NCI-H1694 (cell line): ENCODE measurements around the gene FBXL15.

ENCODE experiments used
- DNase-seq: peaks from one replicate; lab custom pipeline; 2025; lab: John Stamatoyannopoulos, UW

The FBXL15 gene

DNA sequence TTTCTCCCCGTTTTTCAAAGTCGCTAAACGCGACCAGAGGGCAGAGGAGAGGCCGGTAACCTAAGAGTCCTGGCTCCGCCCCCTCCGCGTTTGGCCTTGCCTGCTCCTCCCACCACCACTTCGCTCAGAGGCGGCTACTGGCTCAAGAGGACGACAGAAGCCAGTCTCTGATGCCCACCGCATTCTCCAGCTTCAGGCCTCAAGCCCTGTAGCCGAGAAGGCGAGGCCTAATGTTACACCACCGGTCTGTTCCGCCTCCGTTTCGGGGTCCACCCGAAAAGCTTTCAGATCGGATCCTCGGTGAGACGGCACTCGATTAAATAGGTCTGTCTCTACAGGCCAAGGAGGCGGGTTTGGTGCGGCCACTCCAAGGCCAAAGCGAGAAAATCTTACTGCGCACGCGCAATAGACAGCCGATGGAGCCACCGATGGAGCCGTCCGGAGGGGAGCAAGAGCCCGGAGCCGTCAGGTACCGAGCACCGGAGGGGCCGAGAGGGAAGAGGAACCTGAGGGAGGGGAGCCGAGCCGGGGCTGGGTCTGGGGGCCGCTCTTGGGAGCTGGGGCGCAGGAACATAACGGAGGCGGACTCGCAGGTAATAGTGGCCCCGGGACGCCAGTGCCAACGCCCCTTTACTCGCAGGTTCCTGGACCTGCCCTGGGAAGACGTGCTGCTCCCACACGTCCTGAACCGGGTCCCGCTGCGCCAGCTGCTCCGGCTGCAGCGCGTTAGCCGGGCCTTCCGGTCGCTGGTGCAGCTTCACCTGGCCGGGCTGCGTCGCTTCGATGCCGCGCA is at the start of gene FBXL15:
TSS of gene FBXL15 (plus strand) at position 123 of the 793 bp plus-strand sequence. CDS start at position 417, 294 bp downstream.
- DNase-seq = peak; percentile 92

- no peak for DNase-seq
Observed at GRCh38 chr10:102371295-102371694, 49.3 kb upstream of the FBXL15 start.

DNA sequence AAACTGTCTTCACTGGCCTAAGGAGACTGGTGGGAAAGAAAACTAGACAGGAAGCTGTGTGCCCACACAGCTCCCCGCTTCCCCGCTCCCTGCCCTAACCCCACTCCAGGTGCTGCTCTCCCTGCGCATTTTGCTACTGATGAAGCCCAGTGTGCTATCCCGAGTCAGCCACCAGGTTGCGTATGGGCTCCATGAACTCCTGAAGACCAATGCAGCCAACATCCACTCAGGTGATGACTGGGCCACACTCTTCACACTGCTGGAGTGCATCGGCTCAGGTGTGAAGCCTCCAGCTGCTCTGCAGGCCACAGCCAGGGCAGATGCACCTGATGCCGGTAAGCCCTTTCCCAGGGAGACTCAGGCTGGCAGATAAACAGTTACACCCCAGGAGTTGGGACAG is 45.4 kb upstream of the FBXL15 start:
- DNase-seq = no peak

DNA sequence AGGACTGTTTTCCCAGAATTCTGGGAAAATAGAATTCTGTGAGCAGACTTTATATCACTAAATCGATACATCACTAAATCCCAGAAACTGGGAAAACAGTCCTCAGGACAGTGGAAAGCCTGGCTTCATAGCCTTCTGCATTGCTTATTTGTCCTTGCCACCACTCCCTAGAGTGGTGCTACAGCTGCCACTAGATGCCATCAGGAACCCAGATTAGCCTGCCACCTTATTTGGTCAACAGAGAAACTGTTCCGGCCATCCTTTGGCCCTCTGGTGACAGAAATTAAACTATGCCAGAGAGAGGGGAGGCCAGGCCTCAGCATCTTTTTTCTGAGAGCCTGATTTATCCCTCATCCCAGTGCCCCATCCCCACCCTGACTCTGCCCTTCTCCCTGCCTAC is 44.8 kb upstream of the FBXL15 start:
- no peak for DNase-seq

DNA sequence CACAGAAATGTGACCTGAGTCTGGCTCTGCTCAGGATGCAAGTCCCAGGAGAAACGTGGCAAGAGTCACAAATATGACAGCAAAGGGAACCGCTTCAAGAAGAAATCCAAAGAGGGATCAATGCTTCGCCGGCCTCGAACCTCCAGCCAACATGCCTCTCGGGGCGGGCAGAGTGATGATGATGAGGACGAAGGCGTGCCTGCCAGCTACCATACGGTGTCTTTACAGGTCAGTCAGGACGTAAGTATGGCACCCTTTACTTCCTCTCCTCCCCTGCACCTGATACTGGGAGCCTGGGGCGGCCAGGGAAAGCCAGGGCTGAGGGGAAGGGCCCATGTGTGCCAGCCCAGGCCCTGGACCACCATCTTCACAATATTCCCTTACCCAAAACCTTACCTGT is 43.7 kb upstream of the FBXL15 start:
- DNase-seq = no peak

DNA sequence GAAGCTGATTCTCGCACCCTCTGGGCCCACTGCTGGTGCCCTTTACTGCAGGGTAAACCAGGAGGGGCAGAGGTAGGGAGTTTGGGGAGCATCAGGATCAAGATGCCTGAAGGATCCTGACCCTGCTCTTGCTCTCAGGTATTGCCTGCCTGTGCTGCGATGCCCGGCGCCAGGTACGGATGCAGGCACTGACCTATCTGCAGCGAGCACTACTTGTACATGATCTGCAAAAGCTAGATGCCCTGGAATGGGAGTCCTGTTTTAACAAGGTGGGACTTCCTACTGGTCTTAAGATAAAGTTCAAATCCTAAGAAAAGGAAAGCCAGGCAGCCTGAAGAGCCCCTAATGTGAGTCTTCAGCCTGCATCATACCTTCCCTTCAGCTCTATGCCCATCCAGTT is 41.3 kb upstream of the FBXL15 start:
- no peak for DNase-seq

- no peak for DNase-seq
Observed at GRCh38 chr10:102381983-102382382, 38.7 kb upstream of the FBXL15 start.

- no peak for DNase-seq
Observed at GRCh38 chr10:102382871-102383270, 37.8 kb upstream of the FBXL15 start.

GRCh38 chr10:102384053-102384452 is 36.6 kb upstream of the FBXL15 start:
- DNase-seq = no peak

GRCh38 chr10:102384606-102385429 is 35.8 kb upstream of the FBXL15 start:
- no peak for DNase-seq

- no peak for DNase-seq
Observed at GRCh38 chr10:102389894-102390293, 30.7 kb upstream of the FBXL15 start.

DNA sequence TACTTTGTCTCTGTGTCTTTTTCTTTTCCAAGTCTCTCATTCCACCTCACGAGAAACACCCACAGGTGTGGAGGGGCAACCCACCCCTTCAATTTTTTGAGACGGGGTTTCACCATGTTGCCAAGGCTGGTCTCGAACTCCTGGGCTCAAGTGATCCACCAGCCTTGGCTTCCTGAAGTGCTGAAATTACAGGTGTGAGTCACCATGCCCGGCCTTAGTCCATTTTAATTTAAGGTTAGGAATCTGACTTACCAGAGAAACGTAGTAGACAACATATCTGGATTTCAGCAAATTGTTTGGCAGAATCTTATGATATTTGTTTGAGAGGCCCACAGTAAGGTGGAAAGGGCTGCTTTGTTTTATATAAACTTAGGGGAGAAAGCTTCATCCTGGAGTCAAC is 28.3 kb upstream of the FBXL15 start:
- DNase-seq = no peak

- no peak for DNase-seq
Observed at GRCh38 chr10:102393411-102394078, 27.1 kb upstream of the FBXL15 start.

GRCh38 chr10:102394079-102394800 is 26.4 kb upstream of the FBXL15 start:
- no peak for DNase-seq

DNA sequence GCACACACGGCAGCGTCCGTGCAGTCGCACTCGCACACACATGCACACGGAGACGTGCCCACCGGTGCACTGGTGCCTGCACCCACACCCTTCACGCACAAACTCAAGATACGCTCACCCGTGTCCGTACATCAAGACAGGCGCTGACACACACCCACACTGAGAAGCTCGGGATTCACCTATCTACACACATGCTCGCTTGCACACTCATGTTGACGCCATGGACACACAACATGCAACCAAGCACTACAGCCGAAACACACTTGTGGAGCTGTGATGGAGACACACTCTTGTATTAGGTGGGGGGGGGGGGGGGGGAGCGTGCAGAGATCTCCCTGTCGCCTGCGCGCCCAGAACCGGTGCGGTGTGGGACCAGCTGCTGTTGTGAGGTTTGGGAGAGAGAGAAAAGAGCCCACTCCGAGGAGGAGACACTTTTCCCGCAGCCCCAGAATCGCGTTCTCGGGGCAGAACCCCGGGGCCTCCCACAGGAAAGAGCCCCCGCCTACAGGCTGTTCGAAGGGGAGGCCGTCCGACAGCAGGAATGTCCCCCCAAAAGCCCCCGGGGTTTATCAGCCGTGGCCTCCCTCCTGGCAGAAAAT is 25.7 kb upstream of the FBXL15 start:
- DNase-seq = no peak

GRCh38 chr10:102395400-102396316 is 25.0 kb upstream of the FBXL15 start, which contains the start of gene NFKB2:
TSS of gene NFKB2 (plus strand) at chr10:102395705. CDS start at chr10:102395960, 255 bp downstream.
- peak; percentile 49 for DNase-seq

DNA sequence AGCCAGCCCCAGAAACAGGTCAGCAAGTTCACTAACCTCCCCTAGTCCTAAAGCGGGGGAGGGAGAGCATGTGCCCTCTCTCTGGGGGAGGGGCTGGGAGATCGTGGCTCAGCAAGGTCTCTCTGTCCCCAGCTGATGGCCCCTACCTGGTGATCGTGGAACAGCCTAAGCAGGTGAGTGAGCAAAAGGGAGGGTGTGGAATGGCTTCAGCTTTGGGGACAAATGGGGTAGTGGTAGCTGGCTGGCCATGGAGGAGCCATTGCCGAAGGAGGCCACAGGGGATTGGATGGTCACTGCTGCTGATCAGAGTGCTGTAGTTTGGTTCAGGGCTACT is 24.4 kb upstream of the FBXL15 start:
- no peak for DNase-seq

DNA sequence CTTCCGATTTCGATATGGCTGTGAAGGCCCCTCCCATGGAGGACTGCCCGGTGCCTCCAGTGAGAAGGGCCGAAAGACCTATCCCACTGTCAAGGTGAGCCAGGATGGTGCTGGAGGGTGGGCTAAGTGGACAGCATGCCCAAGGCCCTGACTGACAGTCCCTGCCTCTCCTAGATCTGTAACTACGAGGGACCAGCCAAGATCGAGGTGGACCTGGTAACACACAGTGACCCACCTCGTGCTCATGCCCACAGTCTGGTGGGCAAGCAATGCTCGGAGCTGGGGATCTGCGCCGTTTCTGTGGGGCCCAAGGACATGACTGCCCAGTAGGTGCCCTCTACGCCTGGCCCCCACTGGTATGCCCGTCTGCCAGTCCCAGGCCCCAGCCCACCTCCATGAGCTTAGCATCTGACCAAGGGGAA is 23.9 kb upstream of the FBXL15 start:
- DNase-seq = no peak

DNA sequence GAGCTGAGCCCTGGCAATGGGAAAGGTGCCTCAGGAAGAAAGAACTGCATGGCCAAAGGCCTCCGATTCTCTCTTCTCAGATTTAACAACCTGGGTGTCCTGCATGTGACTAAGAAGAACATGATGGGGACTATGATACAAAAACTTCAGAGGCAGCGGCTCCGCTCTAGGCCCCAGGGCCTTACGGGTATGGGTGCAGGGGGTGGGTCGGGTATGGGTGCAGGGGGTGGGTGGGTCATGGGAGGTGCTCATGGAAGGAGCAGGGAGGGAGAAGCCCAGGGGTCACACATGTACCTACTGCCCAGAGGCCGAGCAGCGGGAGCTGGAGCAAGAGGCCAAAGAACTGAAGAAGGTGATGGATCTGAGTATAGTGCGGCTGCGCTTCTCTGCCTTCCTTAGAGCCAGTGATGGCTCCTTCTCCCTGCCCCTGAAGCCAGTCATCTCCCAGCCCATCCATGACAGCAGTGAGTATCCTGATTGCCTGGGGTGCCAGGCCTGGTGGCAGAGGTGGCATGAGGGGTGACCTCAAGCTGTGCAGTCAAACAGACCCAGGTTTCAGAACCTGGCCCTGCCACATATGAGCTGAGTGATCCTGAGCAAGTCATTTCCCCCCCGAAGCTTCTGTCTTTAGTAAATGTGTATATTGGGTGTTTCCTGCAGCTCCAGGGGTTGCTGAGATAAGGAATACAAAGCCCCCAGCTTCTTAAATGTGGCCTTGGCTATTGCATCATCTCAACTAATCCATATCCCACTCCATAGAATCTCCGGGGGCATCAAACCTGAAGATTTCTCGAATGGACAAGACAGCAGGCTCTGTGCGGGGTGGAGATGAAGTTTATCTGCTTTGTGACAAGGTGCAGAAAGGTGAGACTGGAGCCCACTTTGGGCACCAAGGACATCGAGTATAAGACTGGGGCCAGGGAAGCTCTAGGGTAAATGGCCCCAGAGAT is 23.1 kb upstream of the FBXL15 start:
- no peak for DNase-seq
